Ishikawa (cell line): ENCODE measurements around the gene YJU2.
A peak's percentile ranks its signal among the peaks of the same experiment; 100 is the strongest.

Experiments used
- CEBPB ChIP-seq: IDR thresholded peaks from 2 replicates; pipeline ENCODE4 v1.6.1; 2012
- CREB1 ChIP-seq: IDR thresholded peaks from 2 replicates; pipeline ENCODE4 v1.6.1; 2012; ENCODE audit warnings: low read depth
- EGR1 ChIP-seq: IDR thresholded peaks from 2 replicates; pipeline ENCODE4 v1.6.1; 2012
- EP300 ChIP-seq: IDR thresholded peaks from 2 replicates; pipeline ENCODE4 v1.6.1; 2012; ENCODE audit warnings: borderline replicate concordance
- MAX ChIP-seq: IDR thresholded peaks from 2 replicates; pipeline ENCODE4 v1.6.1; 2012
- REST ChIP-seq: IDR thresholded peaks from 2 replicates; pipeline ENCODE4 v1.6.1; 2012; ENCODE audit warnings: low read depth, mild to moderate bottlenecking
- TAF1 ChIP-seq: IDR thresholded peaks from 2 replicates; pipeline ENCODE4 v1.6.1; 2012; ENCODE audit warnings: low read depth, mild to moderate bottlenecking
- TCF12 ChIP-seq: IDR thresholded peaks from 2 replicates; pipeline ENCODE4 v1.6.1; 2012; ENCODE audit warnings: low read depth
- USF1 ChIP-seq: IDR thresholded peaks from 2 replicates; pipeline ENCODE4 v1.6.1; 2012
- ZBTB7A ChIP-seq: IDR thresholded peaks from 2 replicates; pipeline ENCODE4 v1.6.1; 2012; ENCODE audit warnings: low read depth

- TF ChIP-seq CEBPB (0 out of 2 replicates have a peak, but pooled peaks have one; percentile 2), EP300 (peak; percentile 33; the same call in 1 of the 2 replicates), TCF12 (peak; percentile 83), MAX (peak; percentile 95), ZBTB7A (no peak), USF1 (peak; percentile 73), TAF1 (peak; percentile 37; the same call in 1 of the 2 replicates), REST (no peak), EGR1 (no peak), CREB1 (peak; percentile 92)
Observed at GRCh38 chr19:4246767-4247593, at the start of gene YJU2.
